ENCODE measurements around the gene CYP26B1.

Gene CYP26B1

GRCh38 chr2:72139874-72140620 is 7.6 kb downstream of the CYP26B1 start:
- TF ChIP-seq NFIC (IDR thresholded peaks at IDR 0.05) (no peak), TCF12 (IDR thresholded peaks at IDR 0.05; ENCODE audit: low read depth) (no peak), REST (IDR thresholded peaks at IDR 0.05; ENCODE audit: low read depth) (no peak), TEAD4 (IDR thresholded peaks at IDR 0.05) (no peak), FOXM1 (IDR thresholded peaks at IDR 0.05; ENCODE audit: borderline replicate concordance, low read depth) (no peak), USF1 (IDR thresholded peaks at IDR 0.05) (no peak), CREB1 (IDR thresholded peaks at IDR 0.05; ENCODE audit: low read depth) (no peak), EGR1 (IDR thresholded peaks at IDR 0.05) (no peak), TAF1 (IDR thresholded peaks at IDR 0.05; ENCODE audit: low read depth) (no peak), EP300 (IDR thresholded peaks at IDR 0.05; ENCODE audit: borderline replicate concordance) (no peak), RAD21 (IDR thresholded peaks at IDR 0.05; ENCODE audit: low read depth) (no peak), CEBPB (IDR thresholded peaks at IDR 0.05) (no peak), ZBTB7A (IDR thresholded peaks at IDR 0.05; ENCODE audit: low read depth) (no peak), YY1 (IDR thresholded peaks at IDR 0.05; ENCODE audit: low read depth) (no peak)
- TF ChIP-seq, protein P1, sequence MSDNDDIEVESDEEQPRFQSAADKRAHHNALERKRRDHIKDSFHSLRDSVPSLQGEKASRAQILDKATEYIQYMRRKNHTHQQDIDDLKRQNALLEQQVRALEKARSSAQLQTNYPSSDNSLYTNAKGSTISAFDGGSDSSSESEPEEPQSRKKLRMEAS (IDR thresholded peaks at IDR 0.05): no peak

DNA sequence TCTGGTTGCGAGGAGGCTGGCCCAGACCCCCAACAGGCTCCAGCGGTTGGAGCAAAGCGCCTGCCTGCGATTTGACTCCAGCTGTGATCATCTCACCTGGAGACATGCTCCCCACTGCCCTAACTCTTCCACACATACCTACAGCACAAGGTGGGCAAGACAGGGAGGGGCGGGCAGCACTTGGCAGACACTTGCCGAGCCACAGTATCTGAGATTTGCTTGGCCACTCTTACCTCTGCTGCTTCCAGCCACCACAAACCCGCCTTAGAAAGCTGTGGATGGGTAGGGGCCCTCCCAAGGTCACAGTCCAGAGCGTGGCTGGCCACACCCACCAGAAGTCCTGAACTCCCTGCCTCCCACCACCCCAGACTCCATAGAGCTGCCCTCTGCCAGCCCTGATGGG is 8.2 kb downstream of the CYP26B1 start:
- TF ChIP-seq EGR1 (IDR thresholded peaks at IDR 0.05) (no peak), CEBPB (IDR thresholded peaks at IDR 0.05) (no peak), YY1 (IDR thresholded peaks at IDR 0.05; ENCODE audit: low read depth) (no peak), REST (IDR thresholded peaks at IDR 0.05; ENCODE audit: low read depth) (no peak), RAD21 (IDR thresholded peaks at IDR 0.05; ENCODE audit: low read depth) (no peak)
- TF ChIP-seq, protein P1 (IDR thresholded peaks at IDR 0.05): no peak

- TF ChIP-seq CREB1 (IDR thresholded peaks at IDR 0.05; ENCODE audit: low read depth): no peak
- TF ChIP-seq, protein P1 (IDR thresholded peaks at IDR 0.05): no peak
- TF ChIP-seq EP300 (IDR thresholded peaks at IDR 0.05; ENCODE audit: borderline replicate concordance): no peak
- TF ChIP-seq TAF1 (IDR thresholded peaks at IDR 0.05; ENCODE audit: low read depth): no peak
Observed at GRCh38 chr2:72138921-72139381, 8.7 kb downstream of the CYP26B1 start.

DNA sequence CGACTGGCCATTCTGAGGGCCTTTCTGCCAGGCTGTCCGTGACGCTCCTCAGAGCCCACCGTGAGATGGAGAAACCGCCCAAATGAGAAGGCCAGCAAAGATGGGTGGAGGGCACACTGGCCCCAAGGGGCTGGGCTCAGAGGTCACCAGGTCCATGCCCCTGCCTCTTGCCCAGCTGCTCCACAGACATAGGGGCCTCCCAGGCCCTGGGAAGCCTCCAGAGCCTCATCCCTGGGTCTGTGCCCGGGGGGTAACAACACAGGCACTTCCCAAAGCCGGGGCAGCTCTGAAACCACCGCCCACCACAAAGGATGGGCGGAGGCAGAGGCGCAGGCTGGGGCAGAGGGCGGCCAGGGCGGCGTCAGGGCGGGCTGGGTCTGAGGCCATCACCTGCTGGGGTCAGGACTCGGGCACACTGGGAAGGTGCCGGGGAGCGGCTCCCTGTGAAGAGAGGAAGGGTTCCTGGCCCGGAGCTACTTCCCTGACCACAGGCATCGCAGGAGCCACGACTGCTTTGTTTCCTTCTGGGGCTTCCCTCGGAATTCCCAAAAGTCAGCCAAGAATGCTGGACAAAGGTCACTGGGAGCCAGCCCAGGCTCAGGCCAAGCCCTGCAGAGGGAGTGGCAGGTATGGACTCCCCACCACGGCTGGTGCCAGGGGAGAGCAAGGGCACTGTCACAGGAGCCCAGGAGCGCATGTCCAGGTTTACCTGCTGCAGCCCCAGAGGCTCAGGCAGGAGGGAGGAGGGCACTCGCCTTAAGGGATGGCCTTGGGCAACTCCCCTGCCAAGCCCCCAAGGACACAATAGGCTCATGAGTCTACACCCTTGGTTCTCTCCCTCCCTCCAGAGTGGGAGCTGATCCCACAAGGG is 9.4 kb downstream of the CYP26B1 start:
- TF ChIP-seq EP300 (IDR thresholded peaks at IDR 0.05; ENCODE audit: borderline replicate concordance): no peak
- TF ChIP-seq NFIC (IDR thresholded peaks at IDR 0.05): no peak
- no peak for TF ChIP-seq ZBTB7A (IDR thresholded peaks at IDR 0.05; ENCODE audit: low read depth)

GRCh38 chr2:72137498-72138010 is 10.1 kb downstream of the CYP26B1 start:
- no peak for TF ChIP-seq TCF12 (IDR thresholded peaks at IDR 0.05; ENCODE audit: low read depth)
- peak; percentile 60 for TF ChIP-seq RAD21 (IDR thresholded peaks at IDR 0.05; ENCODE audit: low read depth)
- TF ChIP-seq, protein P1 (IDR thresholded peaks at IDR 0.05): no peak

GRCh38 chr2:72136933-72137497 is 10.6 kb downstream of the CYP26B1 start:
- TF ChIP-seq TAF1 (IDR thresholded peaks at IDR 0.05; ENCODE audit: low read depth) (no peak), ZBTB7A (IDR thresholded peaks at IDR 0.05; ENCODE audit: low read depth) (no peak), CEBPB (IDR thresholded peaks at IDR 0.05) (no peak), REST (IDR thresholded peaks at IDR 0.05; ENCODE audit: low read depth) (no peak), TEAD4 (IDR thresholded peaks at IDR 0.05) (no peak), RAD21 (IDR thresholded peaks at IDR 0.05; ENCODE audit: low read depth) (no peak), EGR1 (IDR thresholded peaks at IDR 0.05) (no peak), EP300 (IDR thresholded peaks at IDR 0.05; ENCODE audit: borderline replicate concordance) (no peak), FOXM1 (IDR thresholded peaks at IDR 0.05; ENCODE audit: borderline replicate concordance, low read depth) (no peak), TCF12 (IDR thresholded peaks at IDR 0.05; ENCODE audit: low read depth) (no peak)
